Chondrocyte (in vitro differentiated cells): ENCODE results near the gene KCNK3. TPM values are rescaled to one million over a fixed set of nuclear protein-coding genes. Genes with fewer than 3 reads are reported as not detected.

Experiments
- DNase-seq: peaks from one replicate; pipeline ENCODE4 v3.0.0; 2021; ENCODE audit warnings: mixed read lengths, low spot score
- H3K27ac Mint-ChIP-seq: one replicate; pipeline ENCODE4 v1.8.0; 2021; ENCODE audit warnings: mild to moderate bottlenecking, moderate library complexity, mixed read lengths; ENCODE audit not compliant: unreplicated experiment
- H3K27me3 Mint-ChIP-seq: 2 replicates; pipeline ENCODE4 v1.8.0; 2021; ENCODE audit warnings: low read depth, mixed read lengths
- H3K36me3 Mint-ChIP-seq: 2 replicates; pipeline ENCODE4 v1.8.0; 2021; ENCODE audit warnings: low read depth, mixed read lengths
- H3K4me1 Mint-ChIP-seq: 2 replicates; pipeline ENCODE4 v1.8.0; 2021; ENCODE audit warnings: low read depth, mild to moderate bottlenecking, mixed read lengths
- H3K4me3 Mint-ChIP-seq: one replicate; pipeline ENCODE4 v1.8.0; 2021; ENCODE audit warnings: mild to moderate bottlenecking, moderate library complexity, mixed read lengths; ENCODE audit not compliant: unreplicated experiment
- H3K9me3 Mint-ChIP-seq: 2 replicates; pipeline ENCODE4 v1.8.0; 2021; ENCODE audit warnings: low read depth, mixed read lengths
- total RNA-seq: library from RNA; stranded (reverse); gene quantifications from 3 replicates; pipeline ENCODE4 v1.2.1, GENCODE V29; 2021
- TF ChIP-seq, protein P1 (sequence below): fragments of 200-600 bp; sonication (generic); IDR thresholded peaks from 2 replicates; pipeline ENCODE4 v1.5.0; 2021; ENCODE audit warnings: antibody characterized with exemption, mild to moderate bottlenecking, moderate library complexity

KCNK3 gene
- total RNA-seq, 1 donor from 2014 or later, result 2.9 TPM

DNA sequence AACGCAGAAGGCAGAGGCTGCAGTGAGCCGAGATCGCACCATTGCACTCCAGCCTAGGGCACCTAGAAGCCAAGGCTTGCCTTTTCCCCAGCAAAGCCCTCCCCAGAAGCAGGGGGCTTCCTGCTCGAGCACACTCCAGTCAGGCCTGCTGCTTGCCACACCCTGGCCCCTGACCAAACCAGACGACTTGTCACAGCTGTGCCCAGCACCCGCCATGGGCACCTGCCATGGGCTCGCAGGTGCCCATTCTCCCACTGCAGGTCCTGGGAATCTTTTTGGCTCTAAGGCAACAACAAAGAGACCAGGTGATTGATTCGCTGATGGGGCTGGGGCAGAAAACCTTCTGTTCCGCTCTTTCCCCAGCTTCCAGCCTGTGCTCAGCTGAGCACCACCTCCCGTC is 4.9 kb downstream of the KCNK3 start:
- Mint-ChIP-seq H3K4me1 (peaks cover 30% of the 10 kb centered on the region), H3K27ac (no peak overlapping the region), H3K9me3 (no peaks in the 10 kb centered on the region), H3K36me3 (peaks cover 2% of the 10 kb centered on the region), H3K4me3 (no peak overlapping the region), H3K27me3 (peaks cover 34% of the 10 kb centered on the region)
- TF ChIP-seq, protein P1, sequence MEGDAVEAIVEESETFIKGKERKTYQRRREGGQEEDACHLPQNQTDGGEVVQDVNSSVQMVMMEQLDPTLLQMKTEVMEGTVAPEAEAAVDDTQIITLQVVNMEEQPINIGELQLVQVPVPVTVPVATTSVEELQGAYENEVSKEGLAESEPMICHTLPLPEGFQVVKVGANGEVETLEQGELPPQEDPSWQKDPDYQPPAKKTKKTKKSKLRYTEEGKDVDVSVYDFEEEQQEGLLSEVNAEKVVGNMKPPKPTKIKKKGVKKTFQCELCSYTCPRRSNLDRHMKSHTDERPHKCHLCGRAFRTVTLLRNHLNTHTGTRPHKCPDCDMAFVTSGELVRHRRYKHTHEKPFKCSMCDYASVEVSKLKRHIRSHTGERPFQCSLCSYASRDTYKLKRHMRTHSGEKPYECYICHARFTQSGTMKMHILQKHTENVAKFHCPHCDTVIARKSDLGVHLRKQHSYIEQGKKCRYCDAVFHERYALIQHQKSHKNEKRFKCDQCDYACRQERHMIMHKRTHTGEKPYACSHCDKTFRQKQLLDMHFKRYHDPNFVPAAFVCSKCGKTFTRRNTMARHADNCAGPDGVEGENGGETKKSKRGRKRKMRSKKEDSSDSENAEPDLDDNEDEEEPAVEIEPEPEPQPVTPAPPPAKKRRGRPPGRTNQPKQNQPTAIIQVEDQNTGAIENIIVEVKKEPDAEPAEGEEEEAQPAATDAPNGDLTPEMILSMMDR, result no peak
- DNase-seq, result no peak

DNA sequence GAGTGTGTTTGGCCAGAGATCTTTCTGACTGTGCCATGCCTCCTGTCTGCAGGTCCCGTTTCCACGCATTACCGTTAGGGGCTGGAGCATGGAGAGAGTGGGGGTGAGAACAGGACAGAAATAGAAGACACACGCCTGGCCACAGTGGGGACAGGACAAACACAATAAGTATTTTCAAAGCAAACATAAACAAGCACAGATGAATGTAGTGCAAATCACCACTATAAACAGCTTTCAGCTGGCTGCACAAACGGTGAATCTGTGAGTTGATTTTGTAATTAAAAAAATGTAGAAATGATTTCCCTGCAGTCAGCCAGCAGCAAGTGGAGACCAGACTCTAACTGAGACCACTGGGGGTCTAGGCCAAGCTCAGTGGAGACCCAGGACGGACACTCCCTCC is 6.8 kb downstream of the KCNK3 start:
- Mint-ChIP-seq H3K4me1 (peaks cover 26% of the 10 kb centered on the region), H3K27ac (no peak overlapping the region), H3K4me3 (no peak overlapping the region), H3K27me3 (peaks cover 26% of the 10 kb centered on the region), H3K36me3 (peaks cover 2% of the 10 kb centered on the region), H3K9me3 (no peaks in the 10 kb centered on the region)
- DNase-seq, result no peak
- TF ChIP-seq, protein P1, result no peak

DNA sequence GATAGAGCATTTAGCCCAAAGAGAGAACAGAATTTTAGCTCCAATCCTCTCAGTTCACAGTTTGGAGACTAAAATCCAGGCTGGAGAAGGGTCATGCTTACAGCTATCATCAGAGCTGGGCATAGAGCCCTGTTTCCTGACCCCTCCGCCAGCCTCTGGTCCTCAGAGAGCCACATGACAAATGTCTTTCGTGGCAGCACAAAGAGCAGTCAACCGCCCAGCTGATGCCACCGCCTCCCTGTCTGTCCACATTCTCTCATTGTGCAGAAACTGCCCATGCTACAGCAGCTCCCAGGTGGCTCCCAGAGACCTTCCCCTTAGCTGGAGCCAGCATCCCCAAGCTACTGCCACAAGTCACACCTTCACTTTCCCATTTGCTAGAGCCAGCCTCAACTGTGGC is 7.6 kb downstream of the KCNK3 start:
- Mint-ChIP-seq H3K27ac (no peak overlapping the region), H3K36me3 (no peaks in the 10 kb centered on the region), H3K4me1 (peaks cover 31% of the 10 kb centered on the region), H3K9me3 (no peaks in the 10 kb centered on the region), H3K27me3 (peaks cover 20% of the 10 kb centered on the region), H3K4me3 (no peak overlapping the region)
- TF ChIP-seq, protein P1, result no peak
- DNase-seq, result no peak

- Mint-ChIP-seq H3K4me1 (peaks cover 31% of the 10 kb centered on the region), H3K9me3 (no peaks in the 10 kb centered on the region), H3K36me3 (no peaks in the 10 kb centered on the region), H3K4me3 (no peak overlapping the region), H3K27ac (no peak overlapping the region), H3K27me3 (peaks cover 14% of the 10 kb centered on the region)
- TF ChIP-seq, protein P1, result no peak
- no peak for DNase-seq
These were observed 9.1 kb downstream of the KCNK3 start for GRCh38 chr2:26701596-26701995.

DNA sequence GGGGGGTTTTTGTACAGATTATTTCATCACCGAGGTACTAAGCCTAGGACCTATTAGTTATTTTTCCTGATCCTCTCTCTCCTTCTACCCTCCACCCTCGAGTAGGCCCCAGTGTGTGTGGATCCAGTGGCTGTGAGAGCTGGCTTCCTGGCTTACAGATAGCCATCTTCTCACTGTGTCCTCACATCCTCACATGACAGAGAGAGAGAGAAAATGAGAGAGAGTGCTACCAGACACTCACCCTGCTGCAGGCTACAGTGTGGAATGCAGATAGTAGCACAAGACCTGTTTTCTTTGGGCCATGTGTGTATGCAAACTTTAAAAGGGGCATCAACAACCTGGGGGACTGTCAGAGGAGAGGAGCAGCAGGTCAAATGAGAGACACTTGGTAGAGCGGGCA is 9.5 kb downstream of the KCNK3 start:
- no peak for DNase-seq
- H3K4me1 Mint-ChIP-seq, result peaks cover 34% of the 10 kb centered on the region
- H3K4me3 Mint-ChIP-seq, result no peak overlapping the region
- no peaks in the 10 kb centered on the region for H3K36me3 Mint-ChIP-seq
- H3K27me3 Mint-ChIP-seq, result peaks cover 14% of the 10 kb centered on the region
- TF ChIP-seq, protein P1, result no peak
- no peak overlapping the region for H3K27ac Mint-ChIP-seq
- H3K9me3 Mint-ChIP-seq, result no peaks in the 10 kb centered on the region
